Astrocyte of the spinal cord (primary cell): ENCODE results near the gene GK.
A peak's percentile ranks its signal among the peaks of the same experiment; 100 is the strongest.

Source experiments
- DNase-seq: peaks from one replicate; pipeline ENCODE4 v3.0.0; 2011; ENCODE audit warnings: low read depth, low spot score
- H3K4me3 ChIP-seq: 2 replicates; pipeline ENCODE4 v1.5.1; 2011; ENCODE audit warnings: low read depth, mild to moderate bottlenecking, low read length, moderate library complexity
- in situ Hi-C: cut with HindIII; loops from 2 replicates; pipeline ENCODE4 v1.10.0; 2017; ENCODE audit warnings: low sequenced_read_pairs
- TF ChIP-seq, protein P1 (sequence below): IDR thresholded peaks from 2 replicates; pipeline ENCODE4 v1.5.1; 2012; ENCODE audit warnings: low read depth, mild to moderate bottlenecking, low read length, inconsistent platforms

Gene GK

DNA sequence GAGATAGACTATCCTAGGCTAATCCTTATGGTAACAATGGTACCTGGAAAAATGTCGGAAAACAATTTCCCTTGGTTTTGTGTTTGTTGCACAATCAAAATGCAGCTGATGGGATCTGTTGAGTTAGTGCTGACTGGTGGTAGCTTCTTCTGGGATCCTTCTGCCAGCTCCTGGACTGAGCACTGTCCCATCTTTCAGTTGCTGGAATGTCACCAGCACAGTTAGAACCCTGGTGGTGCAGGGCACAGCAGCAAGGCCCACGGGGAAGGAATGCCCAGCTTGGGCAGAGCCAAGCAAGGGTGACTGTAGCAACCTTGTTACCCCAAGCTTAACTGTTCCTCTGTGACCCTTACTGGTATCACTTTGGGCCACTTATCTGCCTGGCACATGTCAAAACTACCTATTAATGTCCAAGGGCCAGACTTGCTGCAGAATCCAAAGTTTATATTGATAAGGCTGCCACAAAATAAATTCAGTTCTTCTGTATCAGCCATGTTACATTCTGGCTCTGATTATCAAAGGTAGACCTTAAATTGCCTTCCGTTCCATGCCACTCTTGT, 53.1 kb downstream of the GK start:
- in situ Hi-C loops = no loop called here
- no peak for DNase-seq
- TF ChIP-seq, protein P1, sequence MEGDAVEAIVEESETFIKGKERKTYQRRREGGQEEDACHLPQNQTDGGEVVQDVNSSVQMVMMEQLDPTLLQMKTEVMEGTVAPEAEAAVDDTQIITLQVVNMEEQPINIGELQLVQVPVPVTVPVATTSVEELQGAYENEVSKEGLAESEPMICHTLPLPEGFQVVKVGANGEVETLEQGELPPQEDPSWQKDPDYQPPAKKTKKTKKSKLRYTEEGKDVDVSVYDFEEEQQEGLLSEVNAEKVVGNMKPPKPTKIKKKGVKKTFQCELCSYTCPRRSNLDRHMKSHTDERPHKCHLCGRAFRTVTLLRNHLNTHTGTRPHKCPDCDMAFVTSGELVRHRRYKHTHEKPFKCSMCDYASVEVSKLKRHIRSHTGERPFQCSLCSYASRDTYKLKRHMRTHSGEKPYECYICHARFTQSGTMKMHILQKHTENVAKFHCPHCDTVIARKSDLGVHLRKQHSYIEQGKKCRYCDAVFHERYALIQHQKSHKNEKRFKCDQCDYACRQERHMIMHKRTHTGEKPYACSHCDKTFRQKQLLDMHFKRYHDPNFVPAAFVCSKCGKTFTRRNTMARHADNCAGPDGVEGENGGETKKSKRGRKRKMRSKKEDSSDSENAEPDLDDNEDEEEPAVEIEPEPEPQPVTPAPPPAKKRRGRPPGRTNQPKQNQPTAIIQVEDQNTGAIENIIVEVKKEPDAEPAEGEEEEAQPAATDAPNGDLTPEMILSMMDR = no peak
- no peak overlapping the region for H3K4me3 ChIP-seq

DNA sequence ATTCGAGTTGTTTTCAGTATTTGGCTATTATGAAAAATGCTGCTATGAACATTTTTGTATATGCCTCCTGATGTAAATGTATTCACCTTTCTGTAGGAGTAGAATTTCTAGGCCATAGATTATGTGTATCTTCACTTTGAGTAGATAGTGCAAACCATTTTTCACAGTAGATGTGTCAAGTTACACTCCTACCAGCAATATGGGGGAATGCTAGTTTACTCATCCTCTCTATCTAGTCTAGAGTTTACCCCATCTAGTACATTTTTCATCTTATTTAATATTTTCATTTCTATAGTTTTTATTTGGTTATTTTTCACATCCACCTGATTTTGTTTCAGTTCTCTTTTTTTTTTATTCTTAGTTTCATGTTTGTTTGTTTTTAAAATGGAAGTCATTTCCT, 59.0 kb downstream of the GK start:
- no peak overlapping the region for H3K4me3 ChIP-seq
- in situ Hi-C loops = no loop called here
- TF ChIP-seq, protein P1 = no peak
- no peak for DNase-seq

DNA sequence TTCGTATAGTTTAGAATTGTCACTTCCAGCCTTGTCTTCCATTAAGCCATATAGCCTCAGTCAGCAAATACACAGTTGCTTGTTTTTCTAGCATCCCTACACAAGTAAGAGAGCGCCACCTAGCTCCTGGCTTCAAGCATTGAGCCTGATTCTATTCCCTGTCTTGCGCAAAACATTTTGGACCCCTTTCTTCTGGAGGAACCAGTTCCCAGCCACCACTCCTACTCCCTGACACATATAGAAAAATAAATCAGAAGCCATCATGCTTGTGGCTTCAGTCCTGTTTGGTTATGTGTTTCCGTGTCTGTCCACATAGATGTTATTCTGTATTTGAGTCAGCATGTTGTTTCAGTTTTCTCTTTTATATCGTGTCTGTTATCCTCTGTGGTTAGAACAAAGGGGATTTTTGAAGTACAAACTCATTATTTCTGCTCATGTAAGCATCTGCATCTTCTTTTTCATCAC, 59.9 kb downstream of the GK start:
- DNase-seq = peak; percentile 59
- H3K4me3 ChIP-seq = no peak overlapping the region
- in situ Hi-C loops = no loop called here
- TF ChIP-seq, protein P1 = peak; percentile 69

DNA sequence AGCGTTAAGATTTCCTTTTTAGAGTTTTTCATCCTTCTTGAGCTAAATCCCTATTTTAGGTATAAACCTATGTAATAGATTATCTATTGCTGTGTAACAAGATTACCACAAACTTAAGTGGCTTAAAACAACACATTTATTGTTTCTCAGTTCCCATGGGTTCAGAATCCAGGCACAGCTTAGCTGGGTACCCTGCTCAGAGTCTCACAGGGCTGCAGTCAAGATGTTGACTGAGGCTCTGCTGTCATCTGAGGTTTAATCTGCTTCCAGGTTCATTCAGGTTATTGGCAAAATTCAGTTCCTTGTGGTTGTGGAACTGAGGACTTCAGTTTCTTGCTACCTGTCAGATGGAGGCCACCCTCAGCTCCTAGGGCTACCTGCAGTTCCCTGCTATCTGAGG, 60.9 kb downstream of the GK start:
- no peak overlapping the region for H3K4me3 ChIP-seq
- in situ Hi-C loops = no loop called here
- DNase-seq = no peak
- TF ChIP-seq, protein P1 = no peak

DNA sequence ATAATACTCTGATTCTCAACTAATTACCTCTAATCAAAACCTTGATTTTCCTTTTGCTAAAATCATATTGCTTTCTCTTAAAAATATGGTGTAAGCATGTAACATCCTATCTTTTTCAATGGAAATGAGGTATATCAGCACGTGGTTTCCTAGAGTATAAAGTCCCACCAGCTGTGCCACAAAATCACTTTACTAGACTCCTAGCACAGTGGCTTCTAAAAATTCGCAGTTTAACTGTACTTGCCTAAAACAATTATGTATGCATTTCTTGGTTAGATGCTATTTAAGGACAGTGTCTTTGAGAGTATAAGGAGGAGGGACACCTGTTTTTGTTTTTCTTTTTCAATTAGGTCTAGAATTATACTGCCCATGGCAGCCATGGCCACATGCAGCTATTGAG, 62.8 kb downstream of the GK start:
- TF ChIP-seq, protein P1 = no peak
- no peak overlapping the region for H3K4me3 ChIP-seq
- no peak for DNase-seq
- in situ Hi-C loops = no loop called here

DNA sequence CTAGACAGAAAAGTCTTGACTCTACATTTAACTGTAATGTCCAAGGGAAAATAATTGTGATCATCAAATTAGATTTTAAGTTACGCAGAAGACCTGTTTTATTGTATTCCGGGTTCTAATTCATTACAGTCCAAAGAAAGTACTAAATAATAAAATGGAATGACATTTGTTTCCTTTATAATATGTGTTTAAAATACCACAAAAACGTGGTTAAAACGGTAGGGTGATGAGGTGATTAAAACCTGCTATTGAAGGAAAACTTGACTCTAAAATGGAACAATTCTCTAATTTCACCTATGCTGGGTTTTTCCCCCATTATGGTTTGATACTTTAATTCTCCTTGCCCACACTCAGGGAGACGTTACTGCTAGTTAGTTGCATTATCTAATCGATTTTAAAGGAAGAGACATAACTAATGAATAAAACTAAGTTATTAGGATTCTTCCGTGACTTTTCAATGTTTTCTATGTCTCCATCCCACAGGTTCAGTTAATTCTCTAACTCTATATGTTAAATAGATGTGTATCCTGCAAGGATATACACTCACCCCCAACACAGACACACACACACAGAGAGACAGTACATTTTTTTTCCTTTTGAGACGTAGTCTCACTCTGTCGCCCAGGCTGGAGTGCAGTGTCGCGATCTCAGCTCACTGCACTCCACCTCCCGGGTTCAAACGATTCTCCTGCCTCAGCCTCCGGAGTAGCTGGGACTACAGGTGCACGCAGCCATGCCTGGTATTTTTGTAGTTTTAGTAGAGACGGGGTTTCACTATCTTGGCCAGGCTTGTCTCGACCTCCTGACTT, 80.8 kb downstream of the GK start:
- in situ Hi-C loops = no loop called here

More for the DNA sequence above, 80.8 kb downstream of the GK start:
- TF ChIP-seq, protein P1 = no peak
- DNase-seq = no peak
- H3K4me3 ChIP-seq = no peak overlapping the region
